ENCODE measurements around the gene SVBP.

Gene SVBP

GRCh38 chr1:42807056-42807668 is 10.0 kb downstream of the SVBP start:
- POLR2A ChIA-PET, result no interaction called here
- no peaks in the 10 kb centered on the region for H3K27me3 ChIP-seq (replicated peaks in 2 of 5; ENCODE audit: control insufficient read depth in 4 of 5, insufficient read depth in 5 of 5, low read length in 4 of 5)
- CTCF ChIA-PET, result interaction anchor here (2.9 kb wide), 1 partner anchor 10 kb away, joined by 10 read pairs; the partner anchor contains the start of genes ERMAP and SVBP
- no peak for DNase-seq
- H3K4me3 ChIP-seq (ENCODE audit: control insufficient read depth in 1 of 7, extremely low read depth in 1 of 7, insufficient read depth in 4 of 7, low read depth in 2 of 7, low read length in 6 of 7), result no peak overlapping the region
- H3K9me3 ChIP-seq (ENCODE audit: control extremely low read depth in 1 of 5, control insufficient read depth in 4 of 5, insufficient read depth in 2 of 5, low read depth in 1 of 5, low read length in 4 of 5), result peaks cover 0 to 5% (median 0%) of the 10 kb centered on the region in 5 experiments
- H3K36me3 ChIP-seq (ENCODE audit: control insufficient read depth in 4 of 4, insufficient read depth in 4 of 4, low read length in 3 of 4), result peaks cover 2 to 12% (median 10%) of the 10 kb centered on the region in 4 experiments
- H3K27ac ChIP-seq (ENCODE audit: insufficient read depth in 1 of 2, low read depth in 1 of 2, low read length in 2 of 2, poor library complexity in 1 of 2, severe bottlenecking in 2 of 2), result no peak overlapping the region
- no peaks in the 10 kb centered on the region for H3K4me1 ChIP-seq (ENCODE audit: control extremely low read depth in 1 of 4, control insufficient read depth in 4 of 4, insufficient read depth in 4 of 4, low read length in 3 of 4)

- H3K4me3 ChIP-seq (ENCODE audit: control insufficient read depth in 1 of 7, extremely low read depth in 1 of 7, insufficient read depth in 4 of 7, low read depth in 2 of 7, low read length in 6 of 7), result no peak overlapping the region
- no peaks in the 10 kb centered on the region for H3K4me1 ChIP-seq (ENCODE audit: control extremely low read depth in 1 of 4, control insufficient read depth in 4 of 4, insufficient read depth in 4 of 4, low read length in 3 of 4)
- H3K36me3 ChIP-seq (ENCODE audit: control insufficient read depth in 4 of 4, insufficient read depth in 4 of 4, low read length in 3 of 4), result peaks cover 2 to 12% (median 10%) of the 10 kb centered on the region in 4 experiments
- CTCF ChIA-PET, result interaction anchor here (2.9 kb wide), 1 partner anchor 10 kb away, joined by 10 read pairs; the partner anchor contains the start of genes ERMAP and SVBP
- no peak for DNase-seq
- WGBS (ENCODE audit: insufficient coverage), result 100% methylated on average over 1 of the region's 5 CpGs
- POLR2A ChIA-PET, result no interaction called here
- no peak overlapping the region for H3K27ac ChIP-seq (ENCODE audit: insufficient read depth in 1 of 2, low read depth in 1 of 2, low read length in 2 of 2, poor library complexity in 1 of 2, severe bottlenecking in 2 of 2)
- no peaks in the 10 kb centered on the region for H3K27me3 ChIP-seq (replicated peaks in 2 of 5; ENCODE audit: control insufficient read depth in 4 of 5, insufficient read depth in 5 of 5, low read length in 4 of 5)
- H3K9me3 ChIP-seq (ENCODE audit: control extremely low read depth in 1 of 5, control insufficient read depth in 4 of 5, insufficient read depth in 2 of 5, low read depth in 1 of 5, low read length in 4 of 5), result peaks cover 0 to 5% (median 0%) of the 10 kb centered on the region in 5 experiments
These were observed 10.6 kb downstream of the SVBP start for GRCh38 chr1:42806593-42806992.

GRCh38 chr1:42806171-42806570 is 11.0 kb downstream of the SVBP start:
- peaks cover 2 to 12% (median 9%) of the 10 kb centered on the region in 4 experiments for H3K36me3 ChIP-seq (ENCODE audit: control insufficient read depth in 4 of 4, insufficient read depth in 4 of 4, low read length in 3 of 4)
- no peaks in the 10 kb centered on the region for H3K4me1 ChIP-seq (ENCODE audit: control extremely low read depth in 1 of 4, control insufficient read depth in 4 of 4, insufficient read depth in 4 of 4, low read length in 3 of 4)
- no peak for DNase-seq
- H3K9me3 ChIP-seq (ENCODE audit: control extremely low read depth in 1 of 5, control insufficient read depth in 4 of 5, insufficient read depth in 2 of 5, low read depth in 1 of 5, low read length in 4 of 5), result peaks cover 0 to 5% (median 0%) of the 10 kb centered on the region in 5 experiments
- no peak overlapping the region for H3K27ac ChIP-seq (ENCODE audit: insufficient read depth in 1 of 2, low read depth in 1 of 2, low read length in 2 of 2, poor library complexity in 1 of 2, severe bottlenecking in 2 of 2)
- ChIA-PET CTCF (interaction anchor here (1.2 kb wide), 1 partner anchor 267 kb away, joined by 3 read pairs; no protein-coding TSS in a partner anchor), POLR2A (no interaction called here)
- H3K27me3 ChIP-seq (replicated peaks in 2 of 5; ENCODE audit: control insufficient read depth in 4 of 5, insufficient read depth in 5 of 5, low read length in 4 of 5), result no peaks in the 10 kb centered on the region
- H3K4me3 ChIP-seq (ENCODE audit: control insufficient read depth in 1 of 7, extremely low read depth in 1 of 7, insufficient read depth in 4 of 7, low read depth in 2 of 7, low read length in 6 of 7), result no peak overlapping the region

- peaks cover 0 to 4% (median 0%) of the 10 kb centered on the region in 4 experiments for H3K4me1 ChIP-seq (ENCODE audit: control extremely low read depth in 1 of 4, control insufficient read depth in 4 of 4, insufficient read depth in 4 of 4, low read length in 3 of 4)
- CTCF ChIA-PET, result interaction anchor here (0.7 kb wide), 1 partner anchor 15 kb away, joined by 3 read pairs; the partner anchor contains the start of genes ERMAP and SVBP
- H3K27me3 ChIP-seq (replicated peaks in 2 of 5; ENCODE audit: control insufficient read depth in 4 of 5, insufficient read depth in 5 of 5, low read length in 4 of 5), result no peaks in the 10 kb centered on the region
- 100% methylated on average over 3 of the region's 8 CpGs for WGBS (ENCODE audit: insufficient coverage)
- H3K36me3 ChIP-seq (ENCODE audit: control insufficient read depth in 4 of 4, insufficient read depth in 4 of 4, low read length in 3 of 4), result peaks cover 0 to 11% (median 6%) of the 10 kb centered on the region in 4 experiments
- no peak overlapping the region for H3K27ac ChIP-seq (ENCODE audit: insufficient read depth in 1 of 2, low read depth in 1 of 2, low read length in 2 of 2, poor library complexity in 1 of 2, severe bottlenecking in 2 of 2)
- POLR2A ChIA-PET, result no interaction called here
- no peak for DNase-seq
- peaks cover 0 to 5% (median 0%) of the 10 kb centered on the region in 5 experiments for H3K9me3 ChIP-seq (ENCODE audit: control extremely low read depth in 1 of 5, control insufficient read depth in 4 of 5, insufficient read depth in 2 of 5, low read depth in 1 of 5, low read length in 4 of 5)
- H3K4me3 ChIP-seq (ENCODE audit: control insufficient read depth in 1 of 7, extremely low read depth in 1 of 7, insufficient read depth in 4 of 7, low read depth in 2 of 7, low read length in 6 of 7), result no peak overlapping the region
These were observed 15.2 kb downstream of the SVBP start for GRCh38 chr1:42801832-42802473.

GRCh38 chr1:42797979-42798378 is 19.2 kb downstream of the SVBP start:
- H3K36me3 ChIP-seq (ENCODE audit: control insufficient read depth in 4 of 4, insufficient read depth in 4 of 4, low read length in 3 of 4), result no peaks in the 10 kb centered on the region
- DNase-seq, result no peak
- ChIA-PET CTCF (no interaction called here), POLR2A (no interaction called here)
- no peak overlapping the region for H3K27ac ChIP-seq (ENCODE audit: insufficient read depth in 1 of 2, low read depth in 1 of 2, low read length in 2 of 2, poor library complexity in 1 of 2, severe bottlenecking in 2 of 2)
- 100% methylated on average over 4 of the region's 5 CpGs for WGBS (ENCODE audit: insufficient coverage)
- no peak overlapping the region for H3K4me3 ChIP-seq (ENCODE audit: control insufficient read depth in 1 of 7, extremely low read depth in 1 of 7, insufficient read depth in 4 of 7, low read depth in 2 of 7, low read length in 6 of 7)
- H3K4me1 ChIP-seq (ENCODE audit: control extremely low read depth in 1 of 4, control insufficient read depth in 4 of 4, insufficient read depth in 4 of 4, low read length in 3 of 4), result peaks cover 0 to 4% (median 0%) of the 10 kb centered on the region in 4 experiments
- H3K9me3 ChIP-seq (ENCODE audit: control extremely low read depth in 1 of 5, control insufficient read depth in 4 of 5, insufficient read depth in 2 of 5, low read depth in 1 of 5, low read length in 4 of 5), result no peaks in the 10 kb centered on the region
- no peaks in the 10 kb centered on the region for H3K27me3 ChIP-seq (replicated peaks in 2 of 5; ENCODE audit: control insufficient read depth in 4 of 5, insufficient read depth in 5 of 5, low read length in 4 of 5)

GRCh38 chr1:42797414-42797813 is 19.8 kb downstream of the SVBP start:
- ChIA-PET CTCF (no interaction called here), POLR2A (no interaction called here)
- Histone ChIP-seq H3K27ac (ENCODE audit: insufficient read depth in 1 of 2, low read depth in 1 of 2, low read length in 2 of 2, poor library complexity in 1 of 2, severe bottlenecking in 2 of 2) (no peak overlapping the region), H3K4me1 (ENCODE audit: control extremely low read depth in 1 of 4, control insufficient read depth in 4 of 4, insufficient read depth in 4 of 4, low read length in 3 of 4) (peaks cover 0 to 4% (median 0%) of the 10 kb centered on the region in 4 experiments), H3K9me3 (ENCODE audit: control extremely low read depth in 1 of 5, control insufficient read depth in 4 of 5, insufficient read depth in 2 of 5, low read depth in 1 of 5, low read length in 4 of 5) (no peaks in the 10 kb centered on the region), H3K36me3 (ENCODE audit: control insufficient read depth in 4 of 4, insufficient read depth in 4 of 4, low read length in 3 of 4) (no peaks in the 10 kb centered on the region), H3K27me3 (replicated peaks in 2 of 5; ENCODE audit: control insufficient read depth in 4 of 5, insufficient read depth in 5 of 5, low read length in 4 of 5) (no peaks in the 10 kb centered on the region), H3K4me3 (ENCODE audit: control insufficient read depth in 1 of 7, extremely low read depth in 1 of 7, insufficient read depth in 4 of 7, low read depth in 2 of 7, low read length in 6 of 7) (no peak overlapping the region)
- no peak for DNase-seq
- WGBS (ENCODE audit: insufficient coverage), result 86% methylated on average over 1 of the region's 3 CpGs

GRCh38 chr1:42793824-42794223 is 23.4 kb downstream of the SVBP start:
- H3K4me1 ChIP-seq (ENCODE audit: control extremely low read depth in 1 of 4, control insufficient read depth in 4 of 4, insufficient read depth in 4 of 4, low read length in 3 of 4), result no peaks in the 10 kb centered on the region
- WGBS (ENCODE audit: insufficient coverage), result 100% methylated on average over 1 of the region's 2 CpGs
- H3K4me3 ChIP-seq (ENCODE audit: control insufficient read depth in 1 of 7, extremely low read depth in 1 of 7, insufficient read depth in 4 of 7, low read depth in 2 of 7, low read length in 6 of 7), result no peak overlapping the region
- DNase-seq, result no peak
- no peaks in the 10 kb centered on the region for H3K36me3 ChIP-seq (ENCODE audit: control insufficient read depth in 4 of 4, insufficient read depth in 4 of 4, low read length in 3 of 4)
- ChIA-PET POLR2A (no interaction called here), CTCF (interaction anchor here (0.6 to 1.1 kb wide), 2 partner anchors 15 to 588 kb away, joined by 3 read pairs; no protein-coding TSS in a partner anchor)
- no peaks in the 10 kb centered on the region for H3K9me3 ChIP-seq (ENCODE audit: control extremely low read depth in 1 of 5, control insufficient read depth in 4 of 5, insufficient read depth in 2 of 5, low read depth in 1 of 5, low read length in 4 of 5)
- no peak overlapping the region for H3K27ac ChIP-seq (ENCODE audit: insufficient read depth in 1 of 2, low read depth in 1 of 2, low read length in 2 of 2, poor library complexity in 1 of 2, severe bottlenecking in 2 of 2)
- H3K27me3 ChIP-seq (replicated peaks in 2 of 5; ENCODE audit: control insufficient read depth in 4 of 5, insufficient read depth in 5 of 5, low read length in 4 of 5), result no peaks in the 10 kb centered on the region
